ENCODE data around the gene REXO1. TPM values are rescaled to one million over a fixed set of nuclear protein-coding genes. Genes with fewer than 3 reads are reported as not detected.

The REXO1 gene
- total RNA-seq, 3 donors from 2014 or later (not counting 1 experiment from before 2014, with no cell fraction given), result 90.7 to 91.7 (median 91.5) TPM

DNA sequence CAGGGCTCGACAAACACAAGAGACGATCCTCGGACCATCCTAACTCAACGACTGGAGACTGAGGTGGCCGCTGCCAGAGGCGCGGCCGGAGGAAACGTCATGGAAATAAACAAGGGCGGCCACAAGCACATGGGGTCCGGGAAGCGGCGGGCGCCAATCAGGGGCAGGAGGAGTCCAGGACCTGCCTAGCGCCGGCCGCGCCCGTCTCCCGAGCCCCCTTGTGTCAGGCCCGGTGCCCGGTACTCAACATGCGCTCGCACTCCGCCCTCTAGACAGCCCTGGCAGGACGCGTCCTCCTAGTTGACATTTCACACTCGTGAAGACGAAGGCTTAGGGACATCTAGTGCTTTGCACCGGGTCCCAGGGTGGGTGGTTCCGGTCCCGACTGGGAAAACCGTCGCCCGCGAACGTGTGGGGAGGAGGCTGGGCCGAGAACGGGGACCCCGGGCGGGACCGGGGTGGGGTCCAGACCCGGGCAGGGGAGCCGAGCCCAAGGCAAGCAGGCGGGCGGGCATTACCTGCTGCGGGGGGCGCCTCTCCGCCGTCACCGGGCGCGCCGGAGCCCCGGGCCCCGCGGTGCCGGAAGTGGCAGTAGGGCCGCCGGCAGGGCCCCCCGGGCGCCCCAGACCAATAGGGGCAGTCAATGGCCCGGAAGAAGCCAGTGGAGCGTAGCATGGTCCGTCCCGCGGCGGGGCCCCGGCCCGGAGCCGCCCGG, 442 bp downstream of the REXO1 start:
- no peaks in the 10 kb centered on the region for H3K9me3 Mint-ChIP-seq
- peaks cover 23 to 52% of the 10 kb centered on the region in 2 donors for H3K4me1 Mint-ChIP-seq
- Histone ChIP-seq H3K4me1 (ENCODE audit: control insufficient read depth, insufficient read depth, low read length) (peaks cover 71% of the 10 kb centered on the region), H3K36me3 (ENCODE audit: control insufficient read depth, insufficient read depth, low read length) (no peaks in the 10 kb centered on the region), H3K27me3 (ENCODE audit: control insufficient read depth, insufficient read depth, low read length) (no peaks in the 10 kb centered on the region), H3K27ac (ENCODE audit: low read length) (peak overlapping the region; percentile 97), H3K9me3 (ENCODE audit: control insufficient read depth, insufficient read depth, low read length) (no peaks in the 10 kb centered on the region), H3K4me3 (ENCODE audit: low read length) (peak overlapping the region; percentile 82)
- H3K4me3 Mint-ChIP-seq, result peak overlapping the region; percentile 93
- DNase-seq (peak; percentile 35 to 46), ATAC-seq (peak; percentile 16 to 22 (median 19))
- intact Hi-C loops (cut with micrococcal nuclease), result no loop called here
- TF ChIP-seq, protein P1, sequence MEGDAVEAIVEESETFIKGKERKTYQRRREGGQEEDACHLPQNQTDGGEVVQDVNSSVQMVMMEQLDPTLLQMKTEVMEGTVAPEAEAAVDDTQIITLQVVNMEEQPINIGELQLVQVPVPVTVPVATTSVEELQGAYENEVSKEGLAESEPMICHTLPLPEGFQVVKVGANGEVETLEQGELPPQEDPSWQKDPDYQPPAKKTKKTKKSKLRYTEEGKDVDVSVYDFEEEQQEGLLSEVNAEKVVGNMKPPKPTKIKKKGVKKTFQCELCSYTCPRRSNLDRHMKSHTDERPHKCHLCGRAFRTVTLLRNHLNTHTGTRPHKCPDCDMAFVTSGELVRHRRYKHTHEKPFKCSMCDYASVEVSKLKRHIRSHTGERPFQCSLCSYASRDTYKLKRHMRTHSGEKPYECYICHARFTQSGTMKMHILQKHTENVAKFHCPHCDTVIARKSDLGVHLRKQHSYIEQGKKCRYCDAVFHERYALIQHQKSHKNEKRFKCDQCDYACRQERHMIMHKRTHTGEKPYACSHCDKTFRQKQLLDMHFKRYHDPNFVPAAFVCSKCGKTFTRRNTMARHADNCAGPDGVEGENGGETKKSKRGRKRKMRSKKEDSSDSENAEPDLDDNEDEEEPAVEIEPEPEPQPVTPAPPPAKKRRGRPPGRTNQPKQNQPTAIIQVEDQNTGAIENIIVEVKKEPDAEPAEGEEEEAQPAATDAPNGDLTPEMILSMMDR (IDR thresholded peaks at IDR 0.05), result no peak
- no peaks in the 10 kb centered on the region for H3K36me3 Mint-ChIP-seq
- H3K27ac Mint-ChIP-seq, result peak overlapping the region; percentile 89 to 90
- no peaks in the 10 kb centered on the region for H3K27me3 Mint-ChIP-seq (ENCODE audit: low read depth in 2 of 2)
- WGBS (ENCODE audit: insufficient coverage), result under 1% methylated on average over 72 of the region's 72 CpGs

DNA sequence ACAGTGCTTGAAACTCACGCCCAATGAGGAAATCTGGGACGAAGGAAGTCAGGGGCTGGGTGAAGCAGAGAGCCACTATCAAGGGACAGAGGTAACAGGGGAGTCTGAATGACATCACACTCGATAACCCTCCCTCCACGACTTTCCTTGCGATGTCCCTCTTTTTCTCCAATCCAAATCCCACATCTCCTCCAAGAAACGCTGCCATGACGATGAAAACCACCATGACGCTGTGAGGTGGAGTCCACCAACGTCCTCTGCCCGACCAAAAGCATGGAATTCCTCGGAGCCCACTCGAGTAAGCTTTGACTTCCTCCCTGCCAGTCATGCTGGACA, 967 bp downstream of the REXO1 start:
- no peaks in the 10 kb centered on the region for H3K27me3 ChIP-seq (ENCODE audit: control insufficient read depth, insufficient read depth, low read length)
- Mint-ChIP-seq H3K36me3 (no peaks in the 10 kb centered on the region), H3K4me3 (peak overlapping the region; percentile 93), H3K27me3 (ENCODE audit: low read depth in 2 of 2) (no peaks in the 10 kb centered on the region), H3K4me1 (peaks cover 29 to 57% of the 10 kb centered on the region in 2 donors), H3K27ac (peak overlapping the region; percentile 89 to 90), H3K9me3 (no peaks in the 10 kb centered on the region)
- H3K4me1 ChIP-seq (ENCODE audit: control insufficient read depth, insufficient read depth, low read length), result peaks cover 71% of the 10 kb centered on the region
- H3K27ac ChIP-seq (ENCODE audit: low read length), result no peak overlapping the region
- WGBS (ENCODE audit: insufficient coverage), result 11% methylated on average over 12 of the region's 12 CpGs
- no peaks in the 10 kb centered on the region for H3K9me3 ChIP-seq (ENCODE audit: control insufficient read depth, insufficient read depth, low read length)
- TF ChIP-seq, protein P1 (IDR thresholded peaks at IDR 0.05), result no peak
- ATAC-seq (no peak), DNase-seq (no peak)
- intact Hi-C loops (cut with micrococcal nuclease), result no loop called here
- H3K4me3 ChIP-seq (ENCODE audit: low read length), result peak overlapping the region; percentile 82
- no peaks in the 10 kb centered on the region for H3K36me3 ChIP-seq (ENCODE audit: control insufficient read depth, insufficient read depth, low read length)

- no peaks in the 10 kb centered on the region for H3K36me3 ChIP-seq (ENCODE audit: control insufficient read depth, insufficient read depth, low read length)
- 93% methylated on average over 29 of the region's 29 CpGs for WGBS (ENCODE audit: insufficient coverage)
- no peak overlapping the region for H3K4me3 ChIP-seq (ENCODE audit: low read length)
- H3K36me3 Mint-ChIP-seq, result no peaks in the 10 kb centered on the region
- H3K9me3 Mint-ChIP-seq, result no peaks in the 10 kb centered on the region
- no peak overlapping the region for H3K27ac ChIP-seq (ENCODE audit: low read length)
- H3K27ac Mint-ChIP-seq, result peak overlapping the region; percentile 89 to 90
- ATAC-seq (no peak), DNase-seq (no peak)
- H3K27me3 ChIP-seq (ENCODE audit: control insufficient read depth, insufficient read depth, low read length), result no peaks in the 10 kb centered on the region
- peaks cover 35 to 63% of the 10 kb centered on the region in 2 donors for H3K4me1 Mint-ChIP-seq
- H3K4me3 Mint-ChIP-seq, result peak overlapping the region; percentile 93
- H3K27me3 Mint-ChIP-seq (ENCODE audit: low read depth in 2 of 2), result no peaks in the 10 kb centered on the region
- intact Hi-C loops (cut with micrococcal nuclease), result no loop called here
- TF ChIP-seq, protein P1 (IDR thresholded peaks at IDR 0.05), result no peak
- peaks cover 71% of the 10 kb centered on the region for H3K4me1 ChIP-seq (ENCODE audit: control insufficient read depth, insufficient read depth, low read length)
- no peaks in the 10 kb centered on the region for H3K9me3 ChIP-seq (ENCODE audit: control insufficient read depth, insufficient read depth, low read length)
Observed at GRCh38 chr19:1846517-1847204, 1.6 kb downstream of the REXO1 start.
